Measurements from ENCODE around the gene RGS1. TPM values are rescaled to one million over a fixed set of nuclear protein-coding genes. Genes with fewer than 3 reads are reported as not detected.

RGS1 gene
- total and polyA plus RNA-seq, 9 of the 15 experiments (the other 6 are each of a cell fraction or from before 2014, with no cell fraction given) = not detected

DNA sequence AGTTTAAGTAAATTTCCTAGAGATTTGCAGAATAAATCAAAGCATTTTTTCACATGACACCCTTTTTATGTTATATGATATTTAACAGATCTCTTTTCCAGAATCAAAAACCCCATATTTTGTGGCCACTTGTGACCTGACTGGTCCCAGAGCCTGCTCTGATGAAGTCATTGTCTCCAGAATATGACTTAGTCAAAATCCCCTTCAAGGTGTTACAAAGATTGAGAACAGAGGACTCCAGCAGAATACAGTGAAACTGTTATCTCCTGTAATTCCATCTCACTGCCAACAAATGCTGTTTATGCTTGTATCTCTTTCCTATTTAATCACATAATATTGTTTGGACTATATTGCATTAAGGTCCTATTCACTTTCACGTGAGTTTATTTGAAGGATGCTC, 25.6 kb downstream of the RGS1 start:
- FAIRE-seq (no peak), DNase-seq (ENCODE audit: extremely low read depth in 1 of 4, low spot score in 3 of 4) (no peak), ATAC-seq (no peak)
- H3K4me2 ChIP-seq (ENCODE audit: insufficient read depth, low read length) = no peak overlapping the region
- no peak overlapping the region for H2AFZ ChIP-seq (ENCODE audit: low read depth, low read length)
- CTCF ChIA-PET (ENCODE audit: low intra/inter-chr PET ratio) = no interaction called here
- no peaks in the 10 kb centered on the region for H4K20me1 ChIP-seq (replicated peaks; ENCODE audit: control insufficient read depth, insufficient read depth, low read length)
- H3K9ac ChIP-seq (ENCODE audit: insufficient read depth in 1 of 2, low read depth in 2 of 2, low read length in 2 of 2) = no peak overlapping the region
- no peaks in the 10 kb centered on the region for H3K9me1 ChIP-seq (ENCODE audit: control insufficient read depth, insufficient read depth, low read length)
- TF ChIP-seq JUN (IDR thresholded peaks at IDR 0.05; ENCODE audit: borderline replicate concordance, low read depth, low read length) (no peak), JUN (CRISPR knock-in tag; IDR thresholded peaks at IDR 0.05; ENCODE audit: borderline replicate concordance) (no peak), CBX2 (IDR thresholded peaks at IDR 0.05; ENCODE audit: insufficient read depth, low read length, poor library complexity, severe bottlenecking) (no peak), RBM17 (IDR thresholded peaks at IDR 0.05; ENCODE audit: borderline replicate concordance, low read depth, low read length) (no peak), OTX1 (CRISPR knock-in tag; IDR thresholded peaks at IDR 0.05) (no peak), ZNF146 (CRISPR knock-in tag; IDR thresholded peaks at IDR 0.05; ENCODE audit: unreplicated experiment) (no peak), BHLHE40 (IDR thresholded peaks at IDR 0.05; ENCODE audit: low read length) (no peak), KAT7 (CRISPR knock-in tag; IDR thresholded peaks at IDR 0.05; ENCODE audit: borderline replicate concordance) (no peak), ZNF263 (CRISPR knock-in tag; IDR thresholded peaks at IDR 0.05; ENCODE audit: borderline replicate concordance) (no peak), PTBP1 (IDR thresholded peaks at IDR 0.05; ENCODE audit: low read depth, low read length) (no peak), XRCC5 (IDR thresholded peaks at IDR 0.05; ENCODE audit: low read depth, low read length) (no peak)
- TF ChIP-seq, protein P1, sequence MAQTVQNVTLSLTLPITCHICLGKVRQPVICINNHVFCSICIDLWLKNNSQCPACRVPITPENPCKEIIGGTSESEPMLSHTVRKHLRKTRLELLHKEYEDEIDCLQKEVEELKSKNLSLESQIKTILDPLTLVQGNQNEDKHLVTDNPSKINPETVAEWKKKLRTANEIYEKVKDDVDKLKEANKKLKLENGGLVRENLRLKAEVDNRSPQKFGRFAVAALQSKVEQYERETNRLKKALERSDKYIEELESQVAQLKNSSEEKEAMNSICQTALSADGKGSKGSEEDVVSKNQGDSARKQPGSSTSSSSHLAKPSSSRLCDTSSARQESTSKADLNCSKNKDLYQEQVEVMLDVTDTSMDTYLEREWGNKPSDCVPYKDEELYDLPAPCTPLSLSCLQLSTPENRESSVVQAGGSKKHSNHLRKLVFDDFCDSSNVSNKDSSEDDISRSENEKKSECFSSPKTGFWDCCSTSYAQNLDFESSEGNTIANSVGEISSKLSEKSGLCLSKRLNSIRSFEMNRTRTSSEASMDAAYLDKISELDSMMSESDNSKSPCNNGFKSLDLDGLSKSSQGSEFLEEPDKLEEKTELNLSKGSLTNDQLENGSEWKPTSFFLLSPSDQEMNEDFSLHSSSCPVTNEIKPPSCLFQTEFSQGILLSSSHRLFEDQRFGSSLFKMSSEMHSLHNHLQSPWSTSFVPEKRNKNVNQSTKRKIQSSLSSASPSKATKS (CRISPR knock-in tag; IDR thresholded peaks at IDR 0.05) = no peak
- TF ChIP-seq, protein P2, sequence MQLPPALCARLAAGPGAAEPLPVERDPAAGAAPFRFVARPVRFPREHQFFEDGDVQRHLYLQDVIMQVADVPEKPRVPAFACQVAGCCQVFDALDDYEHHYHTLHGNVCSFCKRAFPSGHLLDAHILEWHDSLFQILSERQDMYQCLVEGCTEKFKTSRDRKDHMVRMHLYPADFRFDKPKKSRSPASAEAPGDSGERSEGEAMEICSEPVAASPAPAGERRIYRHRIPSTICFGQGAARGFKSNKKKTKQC (CRISPR knock-in tag; IDR thresholded peaks at IDR 0.05) = no peak
- no peak overlapping the region for H3K4me3 ChIP-seq
- no peaks in the 10 kb centered on the region for H3K9me3 ChIP-seq (replicated peaks; ENCODE audit: control insufficient read depth, insufficient read depth, low read depth, low read length)
- 0% methylated on average over 1 of the region's 1 CpG for WGBS (ENCODE audit: insufficient coverage, low coverage, missing lambda C conversion rate)
- intact Hi-C loops (cut with micrococcal nuclease) = no loop called here
- no peaks in the 10 kb centered on the region for H3K36me3 ChIP-seq (ENCODE audit: control insufficient read depth, insufficient read depth, low read length)
- H3K27me3 ChIP-seq (ENCODE audit: control insufficient read depth in 2 of 2, insufficient read depth in 2 of 2, low read length in 2 of 2) = no peaks in the 10 kb centered on the region
- no TSS peak for BruUV-seq (replicated peaks)
- H3K27ac ChIP-seq (ENCODE audit: extremely low read depth, low read depth, low read length) = no peak overlapping the region
- H3K79me2 ChIP-seq (ENCODE audit: control insufficient read depth, insufficient read depth, low read length) = no peaks in the 10 kb centered on the region
- POLR2A ChIA-PET = no interaction called here
- in situ Hi-C loops (cut with MboI) = no loop called here
- no peaks in the 10 kb centered on the region for H3K4me1 ChIP-seq (replicated peaks in 1 of 2; ENCODE audit: control insufficient read depth in 2 of 2, insufficient read depth in 2 of 2, low read length in 2 of 2)

Data from K562 (cell line).